ENCODE data around the gene ENPP6.

DNA sequence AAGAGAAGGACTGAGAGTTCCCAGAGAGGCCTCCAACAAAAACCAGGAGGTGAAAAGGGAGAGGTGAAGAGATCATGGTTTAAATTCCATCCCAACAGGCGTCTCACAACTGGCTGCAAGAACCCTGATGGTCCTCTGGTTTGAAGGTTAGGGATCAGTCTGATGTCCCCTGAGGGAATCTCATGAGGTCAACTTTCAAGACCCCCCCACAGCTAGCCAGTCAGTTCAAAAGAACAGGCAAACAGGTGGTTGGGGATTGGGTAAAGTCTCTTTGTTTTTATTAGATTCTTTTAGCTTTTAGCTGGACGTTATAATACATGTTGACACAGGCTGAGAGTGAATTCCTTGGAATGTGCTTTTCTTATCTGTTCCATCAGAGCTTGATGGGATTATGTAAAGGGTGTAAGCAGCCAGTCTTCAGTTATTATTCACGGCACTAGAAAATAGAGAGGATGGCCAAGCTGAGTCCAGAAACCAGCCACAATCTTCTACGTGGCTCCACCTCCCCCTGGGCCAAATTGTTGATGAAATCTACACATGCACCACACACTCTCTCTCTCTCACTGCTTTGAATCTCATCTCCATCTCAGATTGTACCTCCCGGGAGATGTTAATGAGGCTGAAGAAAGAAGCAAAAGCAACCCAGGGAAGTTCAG is 20.8 kb downstream of the ENPP6 start:
- TF ChIP-seq PAX5 (IDR thresholded peaks at IDR 0.05; ENCODE audit: insufficient read depth, low read length, severe bottlenecking) (no peak), POLR2AphosphoS5 (IDR thresholded peaks at IDR 0.05; ENCODE audit: low read depth, low read length) (no peak)
